Skeletal muscle satellite cell (primary cell): ENCODE results near the gene LRRN2.

Source experiments
- H3K27me3 ChIP-seq: 2 replicates; pipeline ENCODE4 v1.7.0; 2013; ENCODE audit warnings: low read length; ENCODE audit not compliant: control insufficient read depth, insufficient read depth
- H3K36me3 ChIP-seq: 2 replicates; pipeline ENCODE4 v1.7.0; 2013; ENCODE audit warnings: mild to moderate bottlenecking, control low read depth, low read length; ENCODE audit not compliant: insufficient read depth
- H3K4me1 ChIP-seq: 2 replicates; pipeline ENCODE4 v1.7.0; 2013; ENCODE audit warnings: low read length; ENCODE audit not compliant: control insufficient read depth, insufficient read depth
- H3K4me2 ChIP-seq: 2 replicates; pipeline ENCODE4 v1.7.0; 2013; ENCODE audit warnings: mild to moderate bottlenecking, low read length
- H3K4me3 ChIP-seq: 2 replicates; pipeline ENCODE4 v1.7.0; 2013; ENCODE audit warnings: low read length
- H3K9ac ChIP-seq: 2 replicates; pipeline ENCODE4 v1.7.0; 2013; ENCODE audit warnings: mild to moderate bottlenecking, low read depth, low read length, moderate library complexity
- H3K9me3 ChIP-seq: replicated peaks from 2 replicates; pipeline ENCODE4 v1.7.0; 2013; ENCODE audit warnings: mild to moderate bottlenecking, control low read depth, low read length

The LRRN2 gene

DNA sequence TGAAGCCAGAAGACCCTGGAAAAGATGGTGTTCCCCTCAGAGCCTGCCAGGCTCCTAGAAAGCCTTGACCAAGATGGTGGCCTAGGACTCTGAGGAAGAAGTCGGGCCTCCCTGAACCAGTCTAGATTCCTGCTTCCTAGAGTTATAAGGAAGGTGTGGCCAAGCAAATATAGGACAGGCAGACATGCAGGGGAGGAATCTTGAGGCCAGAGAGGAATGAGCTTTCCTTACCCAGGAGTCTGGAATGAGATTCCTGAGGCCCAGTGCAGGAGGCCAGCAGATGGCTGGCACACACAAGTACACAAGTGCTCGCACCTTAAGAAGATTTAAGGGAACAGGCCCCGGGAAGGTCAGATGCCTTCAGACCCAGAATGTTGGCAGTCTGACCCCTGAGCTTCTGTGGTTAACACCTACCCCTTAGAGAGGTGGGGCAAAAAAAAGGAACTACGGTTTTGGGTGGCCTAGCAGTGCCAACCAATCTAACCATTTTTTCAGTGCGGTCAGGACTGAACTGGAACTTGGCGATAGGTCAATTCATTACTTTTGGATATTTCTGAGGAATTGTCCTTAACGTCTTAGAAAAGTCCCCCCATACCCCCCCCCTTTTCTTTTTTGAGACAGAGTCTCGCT is 96.0 kb downstream of the LRRN2 start:
- Histone ChIP-seq H3K9me3 (no peaks in the 10 kb centered on the region), H3K36me3 (no peaks in the 10 kb centered on the region), H3K27me3 (no peaks in the 10 kb centered on the region), H3K4me1 (peaks cover 16% of the 10 kb centered on the region), H3K9ac (no peak overlapping the region), H3K4me2 (no peak overlapping the region), H3K4me3 (no peak overlapping the region)

DNA sequence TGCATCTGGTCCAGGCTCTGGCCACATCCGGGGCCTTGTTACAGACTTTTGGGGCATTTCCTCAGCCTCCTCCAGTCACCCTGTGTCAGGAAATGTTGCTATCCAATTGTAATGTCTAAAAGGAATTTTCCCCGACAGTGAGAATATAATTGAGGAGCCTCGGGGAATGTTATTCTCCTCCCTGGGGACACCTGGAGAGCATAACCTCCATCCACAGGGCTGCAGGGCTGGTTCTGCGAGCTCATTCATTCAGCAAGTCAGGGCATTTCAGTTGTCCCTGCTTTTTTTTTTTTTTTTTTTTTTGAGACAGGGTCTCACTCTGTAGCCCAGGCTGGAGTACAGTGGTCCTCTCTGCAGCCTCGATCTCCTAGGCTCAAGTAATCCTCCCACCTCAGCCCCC is 96.7 kb downstream of the LRRN2 start:
- Histone ChIP-seq H3K27me3 (no peaks in the 10 kb centered on the region), H3K4me1 (peaks cover 16% of the 10 kb centered on the region), H3K9ac (no peak overlapping the region), H3K9me3 (no peaks in the 10 kb centered on the region), H3K4me3 (no peak overlapping the region), H3K36me3 (no peaks in the 10 kb centered on the region), H3K4me2 (no peak overlapping the region)

DNA sequence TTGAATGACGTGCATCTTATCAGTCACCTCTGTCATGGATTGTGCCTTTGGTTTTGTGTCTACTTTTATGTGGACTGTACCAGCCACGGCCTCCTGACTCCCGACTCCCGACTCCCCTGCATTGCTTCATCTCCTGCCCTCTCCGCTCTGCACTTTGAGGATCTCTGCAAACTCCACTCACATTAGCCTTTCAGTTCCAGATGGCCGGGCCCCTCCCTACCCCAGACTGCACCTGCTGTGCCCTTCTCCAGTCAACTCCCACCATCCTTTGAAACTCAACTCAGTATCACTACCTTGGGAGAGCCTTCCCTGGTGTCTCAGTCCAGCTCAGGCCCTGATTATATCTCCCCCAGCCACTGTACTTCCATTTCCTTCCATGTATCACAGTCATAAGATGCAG is 97.9 kb downstream of the LRRN2 start:
- Histone ChIP-seq H3K4me2 (no peak overlapping the region), H3K4me3 (no peak overlapping the region), H3K9ac (no peak overlapping the region), H3K27me3 (no peaks in the 10 kb centered on the region), H3K9me3 (no peaks in the 10 kb centered on the region), H3K36me3 (no peaks in the 10 kb centered on the region), H3K4me1 (peaks cover 14% of the 10 kb centered on the region)

DNA sequence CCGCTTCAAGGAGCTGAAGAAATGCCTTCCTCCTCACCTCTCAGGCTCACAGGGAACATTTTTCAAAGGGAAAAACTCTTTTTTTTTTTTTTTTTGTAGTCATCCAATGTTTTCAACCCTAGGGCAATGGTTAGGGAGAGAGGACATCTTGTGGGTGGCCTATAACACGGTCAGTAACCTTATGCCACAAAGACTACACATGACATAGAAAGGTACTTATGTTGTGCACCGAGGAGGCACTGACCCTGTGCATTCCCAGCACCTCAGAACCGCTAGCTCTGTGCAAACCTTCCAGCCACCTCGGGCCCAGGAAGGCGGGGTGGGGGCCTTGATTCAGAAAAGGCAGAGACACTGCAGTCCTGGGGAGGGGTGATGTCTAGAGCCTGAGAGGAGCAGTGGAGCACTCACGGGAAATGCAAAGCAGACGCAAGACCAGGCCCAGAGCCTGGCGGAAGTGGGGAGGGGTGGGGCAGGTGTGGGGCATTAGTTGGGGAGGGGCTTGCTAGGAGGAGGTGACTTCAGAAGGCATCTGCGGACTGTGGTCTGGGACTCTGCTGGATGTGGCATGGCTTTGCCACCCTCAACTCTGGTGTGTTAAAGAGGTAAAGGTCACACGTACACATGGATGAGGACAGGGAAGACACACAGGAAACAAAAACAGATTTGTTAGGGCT is 100.7 kb downstream of the LRRN2 start:
- no peaks in the 10 kb centered on the region for H3K27me3 ChIP-seq
- no peak overlapping the region for H3K9ac ChIP-seq
- no peak overlapping the region for H3K4me2 ChIP-seq
- H3K36me3 ChIP-seq = no peaks in the 10 kb centered on the region
- no peaks in the 10 kb centered on the region for H3K4me1 ChIP-seq
- H3K4me3 ChIP-seq = no peak overlapping the region
- no peaks in the 10 kb centered on the region for H3K9me3 ChIP-seq

DNA sequence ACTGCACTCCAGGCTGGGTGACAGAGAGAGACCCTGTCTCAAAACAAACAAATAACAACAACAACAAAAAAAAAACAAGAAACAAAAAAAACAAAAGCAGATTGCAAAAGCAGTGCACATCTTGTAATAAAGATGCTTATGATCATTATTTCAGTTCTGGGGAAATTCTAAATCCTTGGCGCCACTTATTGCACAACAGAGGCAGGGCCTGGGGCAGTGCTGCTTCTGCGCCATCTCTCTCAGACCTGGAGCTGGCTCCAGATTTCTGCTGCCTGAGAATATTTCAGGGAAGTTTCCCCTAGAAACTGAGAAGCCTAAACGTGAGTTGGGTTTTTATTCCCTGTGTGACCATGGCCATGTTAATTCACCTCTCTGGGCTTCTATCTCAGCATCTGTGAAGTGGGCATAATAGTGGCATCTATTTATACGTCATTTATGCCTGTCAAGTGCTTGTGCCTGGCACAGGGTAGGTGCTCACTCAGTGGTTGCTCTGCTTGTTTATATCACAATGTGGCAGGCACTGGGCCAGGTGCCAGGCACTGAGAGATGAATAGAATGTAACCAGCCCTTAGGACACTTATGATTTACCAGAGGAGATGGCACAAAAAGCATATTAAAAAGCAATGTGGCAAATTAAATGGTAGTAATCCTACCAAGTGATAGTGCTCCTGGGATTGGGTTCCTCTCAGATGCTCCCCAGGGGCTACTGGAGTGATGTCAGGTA is 101.5 kb downstream of the LRRN2 start:
- Histone ChIP-seq H3K9me3 (no peaks in the 10 kb centered on the region), H3K36me3 (no peaks in the 10 kb centered on the region), H3K4me1 (no peaks in the 10 kb centered on the region), H3K4me2 (no peak overlapping the region), H3K27me3 (no peaks in the 10 kb centered on the region), H3K9ac (no peak overlapping the region), H3K4me3 (no peak overlapping the region)

DNA sequence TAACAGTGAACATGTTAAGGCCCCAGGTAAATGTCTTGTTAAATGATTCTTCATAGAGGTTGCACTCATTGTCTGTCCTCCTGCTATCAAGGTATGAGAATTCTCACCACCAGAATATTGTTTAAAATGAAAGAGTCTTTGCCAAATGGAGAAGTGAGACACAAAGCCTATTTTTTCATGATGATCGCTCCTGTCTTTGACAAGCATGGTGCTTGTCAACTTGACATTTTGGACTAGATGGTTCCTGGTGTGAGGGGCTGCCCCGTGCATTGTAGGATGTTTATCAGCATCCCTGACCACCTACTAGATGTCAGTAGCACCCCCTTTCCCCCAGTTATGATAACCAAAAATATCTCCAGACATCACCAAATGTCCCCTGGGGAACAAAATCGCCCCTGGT is 103.8 kb downstream of the LRRN2 start:
- Histone ChIP-seq H3K4me1 (peaks cover 5% of the 10 kb centered on the region), H3K9ac (no peak overlapping the region), H3K4me2 (no peak overlapping the region), H3K27me3 (no peaks in the 10 kb centered on the region), H3K36me3 (no peaks in the 10 kb centered on the region), H3K4me3 (no peak overlapping the region), H3K9me3 (no peaks in the 10 kb centered on the region)

DNA sequence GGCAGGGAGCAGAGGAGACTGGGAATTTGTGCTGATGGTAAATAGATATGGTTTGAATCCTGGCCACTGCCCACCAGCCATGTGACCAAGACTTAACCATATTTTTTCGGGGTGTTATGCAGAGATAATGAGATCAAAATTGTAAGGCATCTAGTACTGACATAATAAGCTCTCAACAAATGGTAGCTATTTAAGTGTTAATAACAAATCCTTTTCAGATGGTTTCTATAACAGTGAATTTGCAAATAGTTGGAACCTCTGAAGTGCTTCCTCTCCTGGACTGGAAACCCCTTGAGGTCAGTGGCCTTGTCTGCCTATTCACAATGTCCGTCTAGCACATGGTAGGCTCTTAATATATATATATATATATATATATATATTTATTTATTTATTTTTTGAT is 104.7 kb downstream of the LRRN2 start:
- Histone ChIP-seq H3K9ac (no peak overlapping the region), H3K4me3 (no peak overlapping the region), H3K27me3 (no peaks in the 10 kb centered on the region), H3K4me2 (no peak overlapping the region), H3K9me3 (no peaks in the 10 kb centered on the region), H3K36me3 (no peaks in the 10 kb centered on the region), H3K4me1 (peaks cover 5% of the 10 kb centered on the region)

DNA sequence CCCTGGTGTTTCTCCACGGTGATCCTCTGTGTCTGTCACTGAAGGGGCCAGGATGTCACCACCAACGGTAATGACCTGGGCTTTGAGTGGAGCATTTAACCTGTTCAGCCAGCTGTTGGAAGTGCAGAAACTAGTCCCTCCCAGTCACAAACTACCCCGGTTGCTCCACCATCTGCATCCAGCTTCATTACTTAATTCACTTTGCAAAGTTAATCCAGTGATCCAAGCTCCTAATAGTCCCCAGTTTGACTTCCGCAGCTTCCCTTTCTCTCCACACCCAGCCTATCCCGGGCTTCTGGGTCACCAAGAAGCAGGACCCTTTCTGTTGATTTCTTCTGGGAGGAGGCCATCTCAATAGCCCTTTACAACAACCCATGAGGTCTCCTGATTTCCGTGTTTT is 105.9 kb downstream of the LRRN2 start:
- Histone ChIP-seq H3K4me2 (no peak overlapping the region), H3K4me3 (no peak overlapping the region), H3K36me3 (no peaks in the 10 kb centered on the region), H3K4me1 (peaks cover 5% of the 10 kb centered on the region), H3K9me3 (no peaks in the 10 kb centered on the region), H3K27me3 (no peaks in the 10 kb centered on the region), H3K9ac (no peak overlapping the region)

DNA sequence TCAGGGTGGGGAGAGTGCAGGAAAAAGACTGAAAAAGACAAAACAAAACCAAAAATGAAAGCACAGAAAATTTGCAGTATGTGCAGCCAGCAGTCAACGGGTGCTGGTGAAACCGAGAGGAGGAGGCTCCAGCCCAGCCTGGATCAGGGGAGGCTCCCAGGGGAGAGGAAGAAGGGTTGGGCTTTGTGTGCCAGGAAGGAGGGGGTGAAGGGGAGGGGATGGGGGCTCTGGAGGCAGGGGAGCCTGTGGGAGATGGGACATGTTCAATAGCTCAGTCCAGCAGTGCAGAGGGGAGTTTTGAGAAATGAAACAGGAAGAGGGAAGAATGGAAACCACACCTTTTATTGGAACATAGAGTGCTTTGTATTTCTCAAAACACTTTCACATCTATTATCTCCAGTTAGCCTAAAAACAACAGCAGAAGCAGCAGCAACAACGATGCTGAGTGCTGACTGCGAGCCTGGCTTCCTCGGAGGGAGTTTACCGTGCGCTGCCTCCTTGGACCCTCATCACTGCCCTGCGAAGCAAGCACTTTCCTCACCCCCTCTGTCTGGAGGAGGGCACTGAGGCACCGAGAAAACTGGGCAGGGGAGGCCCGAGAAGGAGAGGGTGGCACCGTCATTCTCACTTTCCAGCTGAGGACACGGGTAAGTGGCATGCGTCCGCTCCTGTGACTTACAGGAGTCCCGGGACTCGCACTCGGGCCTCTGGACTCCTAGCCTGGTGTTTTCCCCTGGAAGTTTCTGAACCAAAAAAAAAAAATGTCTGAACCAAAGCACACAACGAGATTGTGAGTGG is 106.5 kb downstream of the LRRN2 start:
- Histone ChIP-seq H3K9me3 (no peaks in the 10 kb centered on the region), H3K4me1 (peaks cover 5% of the 10 kb centered on the region), H3K4me2 (no peak overlapping the region), H3K4me3 (no peak overlapping the region), H3K9ac (no peak overlapping the region), H3K27me3 (no peaks in the 10 kb centered on the region), H3K36me3 (no peaks in the 10 kb centered on the region)

DNA sequence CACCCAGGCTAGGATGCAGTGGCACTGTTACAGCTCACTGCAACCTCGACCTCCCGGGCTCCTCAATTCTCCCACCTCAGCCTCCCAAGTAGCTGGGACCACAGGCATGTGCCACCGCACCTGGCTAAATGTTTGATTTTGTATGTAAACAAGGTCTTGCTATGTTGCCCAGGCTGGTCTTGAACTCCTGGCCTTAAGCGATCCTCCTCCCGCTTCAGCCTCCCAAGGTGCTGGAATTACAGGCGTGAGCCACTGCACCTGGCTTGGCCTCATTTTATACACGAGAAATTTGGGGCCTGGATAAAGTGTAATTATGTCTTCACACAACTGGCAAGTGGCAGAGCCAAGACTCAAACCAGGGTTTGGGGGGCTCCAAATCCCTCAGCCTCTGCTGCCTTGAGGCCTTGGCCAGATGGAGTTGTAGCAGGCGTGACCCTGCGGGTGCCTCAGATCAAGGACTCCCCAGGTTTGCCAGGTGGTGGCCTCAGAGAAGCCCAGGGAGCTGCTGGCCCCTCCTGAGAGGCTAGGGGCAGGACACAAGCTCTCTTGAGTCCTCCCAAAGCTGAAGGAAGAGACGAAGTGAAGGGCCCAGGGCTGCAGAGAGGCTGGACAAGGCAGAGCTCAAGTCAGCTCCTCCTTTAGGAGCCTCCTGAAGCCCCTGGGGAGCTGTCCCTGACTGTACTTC is 107.6 kb downstream of the LRRN2 start:
- Histone ChIP-seq H3K4me1 (peaks cover 5% of the 10 kb centered on the region), H3K4me2 (no peak overlapping the region), H3K9me3 (no peaks in the 10 kb centered on the region), H3K36me3 (no peaks in the 10 kb centered on the region), H3K4me3 (no peak overlapping the region), H3K27me3 (no peaks in the 10 kb centered on the region), H3K9ac (no peak overlapping the region)

DNA sequence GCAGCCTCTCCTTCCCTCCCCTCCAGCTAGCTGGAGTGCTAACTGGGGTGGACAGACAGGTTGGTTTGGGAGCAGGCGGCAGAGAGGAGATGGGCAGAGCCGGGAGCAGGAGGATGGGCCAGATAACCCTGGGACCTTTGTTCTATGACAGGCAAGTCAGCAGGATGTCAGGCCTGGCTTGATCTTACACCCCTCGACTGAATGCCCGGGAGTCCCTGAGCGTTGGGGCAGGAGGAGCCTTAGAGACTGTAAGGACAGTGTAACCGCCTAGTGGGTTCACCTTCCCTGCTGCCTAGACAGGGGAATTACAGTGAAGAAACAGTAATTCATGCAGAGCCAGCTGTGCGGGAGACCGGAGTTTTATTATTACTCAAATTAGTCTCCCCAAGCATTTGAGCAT is 109.1 kb downstream of the LRRN2 start:
- Histone ChIP-seq H3K4me2 (no peak overlapping the region), H3K4me1 (peaks cover 5% of the 10 kb centered on the region), H3K9ac (no peak overlapping the region)

More for the DNA sequence above, 109.1 kb downstream of the LRRN2 start:
- Histone ChIP-seq H3K27me3 (no peaks in the 10 kb centered on the region), H3K4me3 (no peak overlapping the region), H3K9me3 (no peaks in the 10 kb centered on the region), H3K36me3 (no peaks in the 10 kb centered on the region)
